HepG2 (cell line): ENCODE results near the gene PSMD2. TPM values are rescaled to one million over a fixed set of nuclear protein-coding genes. Genes with fewer than 3 reads are reported as not detected.

Experiments used
- BRCA1 ChIP-seq: sonication (generic); formaldehyde crosslinking; IDR thresholded peaks from 2 replicates; pipeline ENCODE4 v1.4.0; 2020; ENCODE audit warnings: missing genetic modification reagents
- CBFB ChIP-seq: sonication (generic); formaldehyde crosslinking; IDR thresholded peaks from 2 replicates; pipeline ENCODE4 v1.4.0; 2020; ENCODE audit warnings: missing genetic modification reagents
- CBX5 ChIP-seq: sonication (generic); formaldehyde crosslinking; IDR thresholded peaks from 2 replicates; pipeline ENCODE4 v1.4.0; 2020; ENCODE audit warnings: missing genetic modification reagents, borderline replicate concordance
- CHCHD3 ChIP-seq: sonication (generic); formaldehyde crosslinking; IDR thresholded peaks from 2 replicates; pipeline ENCODE4 v1.8.0; 2022; ENCODE audit warnings: mild to moderate bottlenecking, missing genetic modification reagents, moderate library complexity
- HBP1 ChIP-seq: IDR thresholded peaks from 2 replicates; pipeline ENCODE4 v1.6.1; 2016; ENCODE audit warnings: low read depth, control low read depth
- HDAC2 ChIP-seq: sonication (generic); formaldehyde crosslinking; IDR thresholded peaks from 2 replicates; pipeline ENCODE4 v1.4.0; 2020; ENCODE audit warnings: missing genetic modification reagents
- HNF1B ChIP-seq: sonication (generic); formaldehyde crosslinking; IDR thresholded peaks from 2 replicates; pipeline ENCODE4 v1.5.1; 2020; ENCODE audit warnings: mild to moderate bottlenecking, moderate library complexity, missing genetic modification reagents
- HNRNPL ChIP-seq: fragments of 200-400 bp; formaldehyde crosslinking; IDR thresholded peaks from 2 replicates; pipeline ENCODE4 v1.6.1; 2017; ENCODE audit warnings: mild to moderate bottlenecking, low read depth, low read length
- MAFF ChIP-seq: IDR thresholded peaks from 2 replicates; pipeline ENCODE4 v1.6.1; 2011; ENCODE audit warnings: low read depth, low read length, improper control_type of control experiment
- MIER2 ChIP-seq: IDR thresholded peaks from 2 replicates; pipeline ENCODE4 v1.6.1; 2016; ENCODE audit warnings: missing biosample characterization, missing genetic modification reagents
- MTA3 ChIP-seq: sonication (generic); formaldehyde crosslinking; IDR thresholded peaks from 2 replicates; pipeline ENCODE4 v1.4.0; 2020; ENCODE audit warnings: missing genetic modification reagents
- RELA ChIP-seq: sonication (generic); formaldehyde crosslinking; IDR thresholded peaks from 2 replicates; pipeline ENCODE4 v1.4.0; 2020; ENCODE audit warnings: missing genetic modification reagents
- SAP130 ChIP-seq: IDR thresholded peaks from 2 replicates; pipeline ENCODE4 v1.6.1; 2016; ENCODE audit warnings: low read depth
- SOX13 ChIP-seq, 3 experiments: fragments of 450-650 bp in 1 of 3; sonication (generic) in 1 of 3; formaldehyde crosslinking in 1 of 3; IDR thresholded peaks in 2 of 3; conservative IDR thresholded peaks in 1 of 3; 2 replicates each; pipeline versions ENCODE4 v1.5.0 to v1.6.1; 2016 to 2020; ENCODE audit warnings: antibody characterized with exemption in 1 of 3, mild to moderate bottlenecking in 1 of 3, missing compliant biosample characterization in 1 of 3, missing genetic modification reagents in 1 of 3, moderate library complexity in 1 of 3
- TSC22D2 ChIP-seq: sonication (generic); formaldehyde crosslinking; IDR thresholded peaks from 2 replicates; pipeline ENCODE4 v1.5.1; 2020; ENCODE audit warnings: missing genetic modification reagents, mild to moderate bottlenecking, borderline replicate concordance
- ZBTB20 ChIP-seq: sonication (generic); formaldehyde crosslinking; IDR thresholded peaks from 2 replicates; pipeline ENCODE4 v1.8.1; 2023; ENCODE audit warnings: missing genetic modification reagents, low read depth, mild to moderate bottlenecking, borderline replicate concordance
- ZBTB38 ChIP-seq: sonication (generic); formaldehyde crosslinking; IDR thresholded peaks from 2 replicates; pipeline ENCODE4 v1.5.1; 2020; ENCODE audit warnings: mild to moderate bottlenecking, missing genetic modification reagents
- ZKSCAN8 ChIP-seq: IDR thresholded peaks from 2 replicates; pipeline ENCODE4 v1.6.1; 2016; ENCODE audit warnings: borderline replicate concordance, missing genetic modification reagents, missing compliant biosample characterization
- ZNF230 ChIP-seq: sonication (generic); formaldehyde crosslinking; IDR thresholded peaks from 2 replicates; pipeline ENCODE4 v1.4.0; 2020; ENCODE audit warnings: mild to moderate bottlenecking, missing genetic modification reagents
- ZNF264 ChIP-seq: sonication (generic); formaldehyde crosslinking; IDR thresholded peaks from 2 replicates; pipeline ENCODE4 v1.4.0; 2020; ENCODE audit warnings: missing genetic modification reagents
- ZNF446 ChIP-seq: sonication (generic); formaldehyde crosslinking; IDR thresholded peaks from 2 replicates; pipeline ENCODE4 v1.5.0; 2020; ENCODE audit warnings: mild to moderate bottlenecking, missing genetic modification reagents
- ZNF484 ChIP-seq: sonication (generic); formaldehyde crosslinking; IDR thresholded peaks from 2 replicates; pipeline ENCODE4 v1.5.1; 2020; ENCODE audit warnings: mild to moderate bottlenecking, low read depth, missing genetic modification reagents, borderline replicate concordance
- ZNF543 ChIP-seq: sonication (generic); formaldehyde crosslinking; IDR thresholded peaks from 2 replicates; pipeline ENCODE4 v1.4.0; 2020; ENCODE audit warnings: mild to moderate bottlenecking, missing genetic modification reagents
- ZNF572 ChIP-seq: sonication (generic); formaldehyde crosslinking; IDR thresholded peaks from 2 replicates; pipeline ENCODE4 v1.5.1; 2020; ENCODE audit warnings: mild to moderate bottlenecking, missing genetic modification reagents
- ZNF619 ChIP-seq: sonication (generic); formaldehyde crosslinking; IDR thresholded peaks from 2 replicates; pipeline ENCODE4 v1.4.0; 2020; ENCODE audit warnings: mild to moderate bottlenecking, missing genetic modification reagents
- ZNF792 ChIP-seq: IDR thresholded peaks from 2 replicates; pipeline ENCODE4 v1.6.1; 2016
- ZNF800 ChIP-seq: sonication (generic); formaldehyde crosslinking; IDR thresholded peaks from 2 replicates; pipeline ENCODE4 v1.4.0; 2020; ENCODE audit warnings: missing genetic modification reagents
- ZSCAN12 ChIP-seq: sonication (generic); formaldehyde crosslinking; IDR thresholded peaks from 2 replicates; pipeline ENCODE4 v1.9.0; 2021; ENCODE audit warnings: mild to moderate bottlenecking, missing genetic modification reagents
- polyA plus RNA-seq, 8 experiments: library from polyadenylated mRNA; depleted of rRNA in 3 of 8; stranded (reverse) in 7 of 8; unstranded in 1 of 8; fragments of >200 nt; fragmentation: Illumina TruSeq in 4 of 8; extraction: Trizol in 4 of 8; gene quantifications; 2 replicates each; pipeline versions ENCODE4 v1.2.1 to v1.2.3, GENCODE V29; 2011 to 2016; ENCODE audit warnings: low read depth in 4 of 8, missing spikeins in 1 of 8, mixed read lengths in 1 of 8; ENCODE audit not compliant: insufficient read depth in 1 of 8
- total RNA-seq, 5 experiments: library from RNA; depleted of rRNA; stranded (reverse); fragments of >200 nt; fragmentation: Illumina TruSeq; extraction: Trizol; gene quantifications; 2 replicates each; pipeline ENCODE4 v1.2.3, GENCODE V29; 2016; ENCODE audit warnings: low read depth in 1 of 5

The PSMD2 gene
- total and polyA plus RNA-seq, 2 of the 13 experiments (the other 11 are each of a cell fraction or from before 2014, with no cell fraction given), result 125 to 200 TPM

- TF ChIP-seq HNRNPL, result no peak
- no peak for TF ChIP-seq BRCA1 (CRISPR knock-in tag)
- no peak for TF ChIP-seq MAFF
- TF ChIP-seq ZNF572 (CRISPR knock-in tag), result no peak
- TF ChIP-seq ZNF800 (CRISPR knock-in tag), result peak; percentile 83
- no peak for TF ChIP-seq MTA3 (CRISPR knock-in tag)
- TF ChIP-seq ZNF264 (CRISPR knock-in tag), result no peak
- no peak for TF ChIP-seq ZBTB38 (CRISPR knock-in tag)
- no peak for TF ChIP-seq CBFB
- TF ChIP-seq HDAC2, result no peak
- no peak for TF ChIP-seq ZNF792 (CRISPR knock-in tag)
- no peak for TF ChIP-seq ZKSCAN8 (CRISPR knock-in tag)
- TF ChIP-seq CBX5, result no peak
- no peak for TF ChIP-seq HBP1
- no peak for TF ChIP-seq MIER2 (CRISPR knock-in tag)
- TF ChIP-seq ZNF230 (CRISPR knock-in tag), result no peak
- TF ChIP-seq TSC22D2 (CRISPR knock-in tag), result no peak
- no peak for TF ChIP-seq CHCHD3 (CRISPR knock-in tag)
- no peak for TF ChIP-seq SOX13 (IDR thresholded peaks at IDR 0.05)
- TF ChIP-seq SOX13 (CRISPR knock-in tag; conservative IDR thresholded peaks at IDR 0.05 in 1 of 2, IDR thresholded peaks at IDR 0.05 in 1 of 2), result no peak
- no peak for TF ChIP-seq HNF1B (CRISPR knock-in tag)
- TF ChIP-seq ZNF484 (CRISPR knock-in tag), result no peak
- TF ChIP-seq ZNF619, result no peak
- no peak for TF ChIP-seq ZSCAN12 (CRISPR knock-in tag)
- TF ChIP-seq SAP130 (CRISPR knock-in tag), result peak; percentile 3; the same call in 1 of the 2 replicates
- no peak for TF ChIP-seq ZNF543 (CRISPR knock-in tag)
- no peak for TF ChIP-seq ZNF446
- TF ChIP-seq ZBTB20 (CRISPR knock-in tag), result no peak
- TF ChIP-seq RELA (CRISPR knock-in tag), result no peak
Measured at GRCh38 chr3:184261854-184262763, 36.9 kb upstream of the PSMD2 start (continued).
